Measurements from ENCODE around the gene CACNA1B. TPM values are rescaled to one million over a fixed set of nuclear protein-coding genes. Genes with fewer than 3 reads are reported as not detected.

CACNA1B gene
- total and polyA plus RNA-seq, 8 donors = 0.03 to 2.2 (median 0.51) TPM; not detected in 2

DNA sequence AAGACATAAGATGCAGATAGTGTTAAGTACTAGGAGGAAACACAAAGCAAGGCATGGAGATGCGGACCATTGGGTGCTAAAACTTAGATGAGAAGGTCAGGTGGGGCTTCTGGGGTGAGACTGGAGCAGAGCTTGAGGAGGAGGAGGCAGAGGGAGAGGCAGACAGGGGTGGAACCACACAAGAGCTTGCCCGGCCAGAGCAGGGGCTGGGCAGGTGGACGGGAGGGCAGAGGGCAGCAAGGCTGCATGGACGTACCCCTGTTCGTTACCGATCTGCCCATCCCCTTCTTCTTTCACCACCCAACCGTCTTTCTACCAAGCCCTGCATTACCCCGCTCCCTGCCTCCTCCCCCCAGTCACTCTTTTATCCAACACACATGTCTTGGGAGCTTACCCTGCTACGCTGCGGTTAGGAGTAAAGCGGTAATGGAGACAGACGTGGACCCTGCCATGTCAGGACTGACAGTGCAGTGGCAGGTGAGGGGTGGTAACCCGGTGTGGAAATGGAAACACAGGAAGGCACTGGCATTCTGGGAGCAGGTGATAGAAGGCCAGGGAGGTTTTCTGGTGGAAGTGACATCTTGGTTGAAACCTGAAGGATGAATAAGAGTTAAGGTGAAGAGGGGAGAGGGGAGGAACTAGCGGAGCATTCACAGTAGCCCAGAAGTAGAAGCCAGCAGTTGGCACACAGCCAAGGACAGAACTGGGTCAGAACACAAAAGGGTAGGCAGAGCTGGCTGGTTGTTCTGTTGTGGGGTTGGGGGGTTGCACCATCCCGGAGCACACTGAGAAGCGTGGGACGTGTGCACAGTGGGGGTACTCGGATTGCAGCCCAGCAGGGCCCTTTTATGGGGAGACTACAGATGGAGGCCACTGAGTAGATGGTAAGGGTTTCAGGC is 167.2 kb downstream of the CACNA1B start:
- TF ChIP-seq POLR2AphosphoS5 (IDR thresholded peaks at IDR 0.05) (no peak), EP300 (IDR thresholded peaks at IDR 0.05) (no peak), POLR2A (IDR thresholded peaks at IDR 0.05) (no peak)
- TF ChIP-seq, protein P1, sequence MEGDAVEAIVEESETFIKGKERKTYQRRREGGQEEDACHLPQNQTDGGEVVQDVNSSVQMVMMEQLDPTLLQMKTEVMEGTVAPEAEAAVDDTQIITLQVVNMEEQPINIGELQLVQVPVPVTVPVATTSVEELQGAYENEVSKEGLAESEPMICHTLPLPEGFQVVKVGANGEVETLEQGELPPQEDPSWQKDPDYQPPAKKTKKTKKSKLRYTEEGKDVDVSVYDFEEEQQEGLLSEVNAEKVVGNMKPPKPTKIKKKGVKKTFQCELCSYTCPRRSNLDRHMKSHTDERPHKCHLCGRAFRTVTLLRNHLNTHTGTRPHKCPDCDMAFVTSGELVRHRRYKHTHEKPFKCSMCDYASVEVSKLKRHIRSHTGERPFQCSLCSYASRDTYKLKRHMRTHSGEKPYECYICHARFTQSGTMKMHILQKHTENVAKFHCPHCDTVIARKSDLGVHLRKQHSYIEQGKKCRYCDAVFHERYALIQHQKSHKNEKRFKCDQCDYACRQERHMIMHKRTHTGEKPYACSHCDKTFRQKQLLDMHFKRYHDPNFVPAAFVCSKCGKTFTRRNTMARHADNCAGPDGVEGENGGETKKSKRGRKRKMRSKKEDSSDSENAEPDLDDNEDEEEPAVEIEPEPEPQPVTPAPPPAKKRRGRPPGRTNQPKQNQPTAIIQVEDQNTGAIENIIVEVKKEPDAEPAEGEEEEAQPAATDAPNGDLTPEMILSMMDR (IDR thresholded peaks at IDR 0.05) = no peak
- no peaks in the 10 kb centered on the region for H3K36me3 ChIP-seq
- no peaks in the 10 kb centered on the region for H3K4me1 ChIP-seq
- WGBS, 5 donors = 79 to 83% (median 81%) methylated on average over 16 to 18 of the region's 18 CpGs
- H3K9me3 ChIP-seq = no peaks in the 10 kb centered on the region
- H3K27me3 ChIP-seq = peaks cover 0 to 27% (median 7%) of the 10 kb centered on the region in 3 donors
- H3K4me3 ChIP-seq = no peak overlapping the region
- peak in 1 of 2 donors; percentile 23 for DNase-seq
- intact Hi-C loops (cut with DNase I; ENCODE audit: low total_unique reads) = no loop called here
- no peak overlapping the region for H3K27ac ChIP-seq

DNA sequence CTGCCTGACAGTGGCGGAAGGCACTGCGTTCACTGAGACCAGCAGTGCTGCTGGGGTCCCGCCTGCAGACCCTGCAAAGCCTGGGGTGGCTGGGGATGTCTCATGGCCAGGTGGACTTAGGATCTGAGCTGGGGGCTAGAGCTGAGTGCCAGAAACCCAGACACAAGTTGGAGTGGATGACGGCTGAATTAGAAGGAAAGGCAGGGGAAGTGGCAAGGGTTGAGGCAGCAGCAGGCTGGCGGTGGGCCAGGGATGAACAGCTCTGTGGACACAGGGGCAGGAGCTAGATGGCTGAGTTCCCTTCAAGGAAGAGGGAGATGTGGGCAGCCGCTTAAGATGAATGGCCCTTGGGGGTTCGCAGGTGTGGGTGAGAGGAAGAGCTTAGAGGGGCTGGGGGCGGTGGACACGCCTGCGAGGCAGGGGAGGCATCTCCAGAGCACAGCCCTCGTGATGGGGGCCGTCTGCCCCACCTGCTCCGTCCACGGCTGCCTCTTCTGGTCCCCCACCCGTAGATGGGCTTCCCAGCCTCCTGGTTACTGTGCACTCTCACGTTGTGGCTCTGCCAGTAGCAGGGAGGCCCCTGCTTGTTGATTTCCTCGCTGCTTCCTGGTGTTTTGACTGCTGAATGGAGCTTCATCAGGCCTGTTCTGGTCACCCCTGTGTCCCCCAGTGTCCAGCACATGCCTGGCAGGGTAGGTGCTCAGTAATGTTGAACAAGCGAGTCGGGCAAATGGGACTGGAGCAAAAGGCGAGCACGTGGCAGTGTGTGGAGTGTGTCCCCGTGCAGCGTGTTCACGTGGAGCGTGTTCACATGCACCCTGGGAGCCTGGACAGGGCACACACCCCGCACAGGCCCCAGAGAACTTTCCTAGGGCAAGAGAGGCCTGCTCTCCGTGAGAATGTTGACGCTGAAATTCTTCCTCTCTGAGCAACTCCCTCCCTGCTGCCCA is 168.2 kb downstream of the CACNA1B start:
- H3K27me3 ChIP-seq = peaks cover 0 to 38% (median 6%) of the 10 kb centered on the region in 3 donors
- TF ChIP-seq POLR2AphosphoS5 (IDR thresholded peaks at IDR 0.05) (no peak), POLR2A (IDR thresholded peaks at IDR 0.05) (no peak), EP300 (IDR thresholded peaks at IDR 0.05) (no peak)
- TF ChIP-seq, protein P1 (IDR thresholded peaks at IDR 0.05) = no peak
- H3K4me3 ChIP-seq = no peak overlapping the region
- H3K9me3 ChIP-seq = no peaks in the 10 kb centered on the region
- intact Hi-C loops (cut with DNase I; ENCODE audit: low total_unique reads) = no loop called here
- no peaks in the 10 kb centered on the region for H3K4me1 ChIP-seq
- no peaks in the 10 kb centered on the region for H3K36me3 ChIP-seq
- no peak overlapping the region for H3K27ac ChIP-seq
- WGBS, 5 donors = 71 to 77% (median 74%) methylated on average over 28 of the region's 28 CpGs
- DNase-seq = peak in 1 of 2 donors; percentile 20

DNA sequence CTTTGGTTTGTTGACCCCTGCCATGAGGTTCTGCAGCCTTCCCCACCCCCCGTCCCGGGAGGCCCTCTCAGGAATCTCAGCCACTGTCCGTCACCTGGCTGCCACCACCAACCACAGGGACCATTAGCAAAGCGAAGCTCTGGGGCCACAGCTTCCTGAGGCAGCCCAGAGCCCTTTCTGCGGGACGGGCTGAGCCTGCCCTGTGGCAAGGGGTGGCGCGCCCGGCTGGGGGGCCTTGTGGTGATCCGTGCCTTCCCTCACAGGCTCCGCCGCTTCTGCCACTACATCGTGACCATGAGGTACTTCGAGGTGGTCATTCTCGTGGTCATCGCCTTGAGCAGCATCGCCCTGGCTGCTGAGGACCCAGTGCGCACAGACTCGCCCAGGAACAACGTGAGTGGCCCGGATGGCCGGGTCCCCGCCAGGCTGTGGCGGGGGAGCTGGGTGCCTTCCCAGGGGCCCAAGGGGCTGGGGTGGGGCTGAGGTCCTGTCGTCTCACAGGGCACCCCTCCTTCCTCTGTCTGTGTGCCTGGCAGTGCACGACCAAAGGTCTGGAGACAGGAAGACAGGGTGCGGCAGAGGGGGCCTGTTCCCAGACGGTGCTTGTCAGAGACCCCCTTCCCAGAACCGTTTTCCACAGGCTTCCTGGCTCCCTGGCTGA is 169.2 kb downstream of the CACNA1B start:
- 75 to 83% (median 80%) methylated on average over 19 to 29 of the region's 29 CpGs for WGBS, 5 donors
- H3K9me3 ChIP-seq = no peaks in the 10 kb centered on the region
- intact Hi-C loops (cut with DNase I; ENCODE audit: low total_unique reads) = no loop called here
- H3K36me3 ChIP-seq = no peaks in the 10 kb centered on the region
- TF ChIP-seq EP300 (IDR thresholded peaks at IDR 0.05) = no peak
- no peak for TF ChIP-seq POLR2A (IDR thresholded peaks at IDR 0.05)
- TF ChIP-seq, protein P1 (IDR thresholded peaks at IDR 0.05) = no peak
- TF ChIP-seq POLR2AphosphoS5 (IDR thresholded peaks at IDR 0.05) = no peak
- H3K27me3 ChIP-seq = peaks cover 0 to 48% (median 7%) of the 10 kb centered on the region in 3 donors
- no peak overlapping the region for H3K27ac ChIP-seq
- DNase-seq = peak in 1 of 2 donors; percentile 20
- no peaks in the 10 kb centered on the region for H3K4me1 ChIP-seq
- no peak overlapping the region for H3K4me3 ChIP-seq
